Fibroblast of lung (primary cell): ENCODE results near the gene TESK2. TPM values are rescaled to one million over a fixed set of nuclear protein-coding genes. Genes with fewer than 3 reads are reported as not detected.

Source experiments
- DNase-seq, 2 donors: peaks; one replicate each; pipeline versions ENCODE4 v3.0.0 to v3.0.0-alpha.2; 2010; ENCODE audit warnings: low read depth in 2 of 2
- H2AFZ ChIP-seq: 2 replicates; pipeline ENCODE4 v1.5.1; 2012; ENCODE audit warnings: low read length, control low read depth, inconsistent platforms
- H3K27ac ChIP-seq: 2 replicates; pipeline ENCODE4 v1.5.1; 2011; ENCODE audit warnings: low read length, control low read depth; ENCODE audit not compliant: insufficient read depth
- H3K27me3 ChIP-seq: 2 replicates; pipeline ENCODE4 v1.5.1; 2011; ENCODE audit warnings: mild to moderate bottlenecking, low read length; ENCODE audit not compliant: control insufficient read depth, insufficient read depth
- H3K36me3 ChIP-seq: 2 replicates; pipeline ENCODE4 v1.5.1; 2011; ENCODE audit warnings: low read length; ENCODE audit not compliant: control insufficient read depth, insufficient read depth
- H3K4me1 ChIP-seq: 2 replicates; pipeline ENCODE4 v1.5.1; 2011; ENCODE audit warnings: low read length; ENCODE audit not compliant: control insufficient read depth, insufficient read depth; ENCODE audit errors: extremely low read depth
- H3K4me2 ChIP-seq: 2 replicates; pipeline ENCODE4 v1.5.1; 2011; ENCODE audit warnings: low read length, control low read depth; ENCODE audit not compliant: insufficient read depth; ENCODE audit errors: extremely low read depth
- H3K4me3 ChIP-seq, 4 experiments: fragments of 200-600 bp in 1 of 4; sonication (generic) in 1 of 4; replicated peaks in 1 of 4; 2 replicates each; pipeline ENCODE4 v1.5.1; 2011 to 2016; ENCODE audit warnings: low read length in 4 of 4, low read depth in 3 of 4, mild to moderate bottlenecking in 3 of 4, control low read depth in 2 of 4, inconsistent platforms in 1 of 4, mixed read lengths in 1 of 4; ENCODE audit not compliant: insufficient read depth in 1 of 4; ENCODE audit errors: control extremely low read depth in 1 of 4
- H3K79me2 ChIP-seq: 2 replicates; pipeline ENCODE4 v1.5.1; 2012; ENCODE audit warnings: mild to moderate bottlenecking, low read length, inconsistent platforms; ENCODE audit not compliant: control insufficient read depth, insufficient read depth
- H3K9ac ChIP-seq: 2 replicates; pipeline ENCODE4 v1.5.1; 2011; ENCODE audit warnings: mild to moderate bottlenecking, low read length, control low read depth; ENCODE audit not compliant: insufficient read depth
- H3K9me3 ChIP-seq: 2 replicates; pipeline ENCODE4 v1.5.1; 2012; ENCODE audit warnings: low read depth, low read length; ENCODE audit not compliant: control insufficient read depth, insufficient read depth
- H4K20me1 ChIP-seq: 2 replicates; pipeline ENCODE4 v1.5.1; 2011; ENCODE audit warnings: low read length; ENCODE audit not compliant: control insufficient read depth, insufficient read depth; ENCODE audit errors: extremely low read depth
- EZH2 ChIP-seq: IDR thresholded peaks from 2 replicates; pipeline ENCODE4 v1.5.1; 2012; ENCODE audit warnings: low read length, control low read depth, mild to moderate bottlenecking; ENCODE audit errors: missing control alignments
- polyA plus RNA-seq, 2 donors: library from polyadenylated mRNA; depleted of rRNA in 1 of 2; stranded (reverse) in 1 of 2; unstranded in 1 of 2; fragments of >200 nt; gene quantifications; 2 replicates each; pipeline ENCODE4 v1.2.1, GENCODE V29; 2011 to 2012; ENCODE audit warnings: missing spikeins in 1 of 2
- total RNA-seq: library from RNA; depleted of rRNA; stranded (reverse); fragments of >200 nt; gene quantifications from 2 replicates; pipeline ENCODE4 v1.2.1, GENCODE V29; 2014
- TF ChIP-seq, protein P1 (sequence below), 2 donors: IDR thresholded peaks in 1 of 2; conservative IDR thresholded peaks in 1 of 2; 1 replicate in 1 of 2; 2 replicates in 1 of 2; pipeline ENCODE4 v1.5.1; 2011 to 2012; ENCODE audit warnings: low read length in 2 of 2, control low read depth in 1 of 2, inconsistent platforms in 1 of 2, low read depth in 1 of 2, mild to moderate bottlenecking in 1 of 2

Gene TESK2
- total and polyA plus RNA-seq, 2 donors (not counting 1 experiment from before 2014, with no cell fraction given): 1.7 to 4.3 TPM

DNA sequence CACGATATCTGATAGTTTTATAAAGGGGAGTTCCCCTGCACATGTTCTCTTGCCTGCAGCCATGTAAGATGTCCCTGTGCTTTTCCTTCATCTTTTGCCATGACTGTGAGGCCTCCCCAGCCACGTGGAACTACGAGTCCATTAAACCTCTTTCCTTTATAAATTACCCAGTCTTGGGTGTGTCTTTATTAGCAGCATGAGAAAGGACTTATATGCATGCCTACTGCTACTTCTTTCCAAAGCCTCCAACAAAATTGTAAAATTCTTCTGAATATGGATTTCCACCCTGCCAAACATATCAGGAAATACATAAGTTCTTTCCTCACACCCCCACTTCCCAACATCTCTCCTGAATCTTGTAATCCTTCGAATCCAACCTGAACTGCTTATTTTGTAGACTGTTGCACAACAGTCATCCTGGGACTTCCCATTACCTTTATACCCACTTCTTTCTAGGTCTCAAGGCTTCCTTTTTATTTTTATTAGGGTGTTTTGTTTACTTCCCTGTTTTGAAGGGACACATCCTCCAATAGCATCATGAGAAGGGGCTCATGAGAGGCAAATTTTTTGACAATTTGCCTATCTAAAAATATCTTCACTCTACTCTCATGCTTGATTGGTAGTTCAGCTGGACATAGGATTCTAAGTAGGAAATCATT lies 83.2 kb downstream of the TESK2 start:
- H2AFZ ChIP-seq: no peak overlapping the region
- no peaks in the 10 kb centered on the region for H3K36me3 ChIP-seq
- H3K4me1 ChIP-seq: no peaks in the 10 kb centered on the region
- H3K4me3 ChIP-seq: no peak overlapping the region
- H3K27me3 ChIP-seq: no peaks in the 10 kb centered on the region
- H3K27ac ChIP-seq: no peak overlapping the region
- no peaks in the 10 kb centered on the region for H4K20me1 ChIP-seq
- H3K79me2 ChIP-seq: no peaks in the 10 kb centered on the region
- no peak overlapping the region for H3K4me2 ChIP-seq
- no peaks in the 10 kb centered on the region for H3K9me3 ChIP-seq
- H3K9ac ChIP-seq: no peak overlapping the region
- no peak for DNase-seq
- no peak for TF ChIP-seq EZH2

DNA sequence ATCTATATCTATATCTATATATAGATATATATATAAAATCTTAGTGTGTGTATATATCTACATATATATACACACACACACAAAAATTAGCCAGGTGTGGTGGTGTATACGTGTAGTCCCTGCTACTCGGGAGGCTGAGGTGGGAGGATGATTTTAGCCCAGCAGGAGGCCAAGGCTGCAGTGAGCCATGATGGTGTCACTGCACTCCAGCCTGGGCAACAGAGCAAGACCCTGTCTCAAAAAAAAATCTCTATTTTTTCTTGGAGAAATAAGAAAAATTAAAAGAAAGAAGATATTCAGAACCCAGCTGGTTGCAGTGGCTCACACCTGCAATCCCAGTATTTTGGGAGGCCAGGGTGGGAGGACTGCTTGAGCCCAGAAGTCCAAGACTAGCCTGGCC lies 85.3 kb downstream of the TESK2 start:
- no peak overlapping the region for H3K4me2 ChIP-seq

DNA sequence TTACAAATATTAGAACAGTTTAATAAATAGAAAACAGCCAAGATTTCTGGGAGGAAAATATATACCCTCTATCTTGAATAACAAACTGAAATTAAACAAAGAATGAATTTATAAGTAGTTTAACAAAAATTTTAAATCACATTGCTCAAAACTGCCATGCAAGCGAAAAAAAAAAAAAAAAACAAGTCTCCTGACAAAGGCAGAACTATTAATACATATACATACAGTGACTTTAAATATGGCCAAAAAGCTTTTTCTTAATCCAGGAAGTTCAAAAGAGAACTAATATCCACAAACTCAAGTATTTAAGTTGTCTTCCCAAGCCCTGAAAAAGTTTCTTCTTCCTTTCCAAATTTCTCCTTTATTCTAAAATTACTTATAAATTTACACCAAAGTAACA lies 87.2 kb downstream of the TESK2 start:
- no peaks in the 10 kb centered on the region for H3K79me2 ChIP-seq
- H3K4me3 ChIP-seq: no peak overlapping the region
- no peak for TF ChIP-seq EZH2
- TF ChIP-seq, protein P1, sequence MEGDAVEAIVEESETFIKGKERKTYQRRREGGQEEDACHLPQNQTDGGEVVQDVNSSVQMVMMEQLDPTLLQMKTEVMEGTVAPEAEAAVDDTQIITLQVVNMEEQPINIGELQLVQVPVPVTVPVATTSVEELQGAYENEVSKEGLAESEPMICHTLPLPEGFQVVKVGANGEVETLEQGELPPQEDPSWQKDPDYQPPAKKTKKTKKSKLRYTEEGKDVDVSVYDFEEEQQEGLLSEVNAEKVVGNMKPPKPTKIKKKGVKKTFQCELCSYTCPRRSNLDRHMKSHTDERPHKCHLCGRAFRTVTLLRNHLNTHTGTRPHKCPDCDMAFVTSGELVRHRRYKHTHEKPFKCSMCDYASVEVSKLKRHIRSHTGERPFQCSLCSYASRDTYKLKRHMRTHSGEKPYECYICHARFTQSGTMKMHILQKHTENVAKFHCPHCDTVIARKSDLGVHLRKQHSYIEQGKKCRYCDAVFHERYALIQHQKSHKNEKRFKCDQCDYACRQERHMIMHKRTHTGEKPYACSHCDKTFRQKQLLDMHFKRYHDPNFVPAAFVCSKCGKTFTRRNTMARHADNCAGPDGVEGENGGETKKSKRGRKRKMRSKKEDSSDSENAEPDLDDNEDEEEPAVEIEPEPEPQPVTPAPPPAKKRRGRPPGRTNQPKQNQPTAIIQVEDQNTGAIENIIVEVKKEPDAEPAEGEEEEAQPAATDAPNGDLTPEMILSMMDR (conservative IDR thresholded peaks at IDR 0.05 in 1 of 2, IDR thresholded peaks at IDR 0.05 in 1 of 2; ENCODE audit: low read depth in 1 of 2, low read length in 2 of 2): no peak
- DNase-seq: no peak
- no peaks in the 10 kb centered on the region for H3K9me3 ChIP-seq
- H4K20me1 ChIP-seq: no peaks in the 10 kb centered on the region
- no peak overlapping the region for H2AFZ ChIP-seq
- H3K9ac ChIP-seq: no peak overlapping the region
- H3K27me3 ChIP-seq: no peaks in the 10 kb centered on the region
- no peak overlapping the region for H3K4me2 ChIP-seq
- no peak overlapping the region for H3K27ac ChIP-seq
- no peaks in the 10 kb centered on the region for H3K4me1 ChIP-seq
- no peaks in the 10 kb centered on the region for H3K36me3 ChIP-seq

More for the DNA sequence above, 85.3 kb downstream of the TESK2 start:
- no peaks in the 10 kb centered on the region for H3K9me3 ChIP-seq
- TF ChIP-seq EZH2: no peak
- TF ChIP-seq, protein P1 (conservative IDR thresholded peaks at IDR 0.05 in 1 of 2, IDR thresholded peaks at IDR 0.05 in 1 of 2; ENCODE audit: low read depth in 1 of 2, low read length in 2 of 2): no peak
- DNase-seq: no peak
- H3K4me3 ChIP-seq: no peak overlapping the region
- H2AFZ ChIP-seq: no peak overlapping the region
- no peaks in the 10 kb centered on the region for H3K27me3 ChIP-seq
- no peak overlapping the region for H3K9ac ChIP-seq
- no peak overlapping the region for H3K27ac ChIP-seq
- H3K36me3 ChIP-seq: no peaks in the 10 kb centered on the region
- H3K79me2 ChIP-seq: no peaks in the 10 kb centered on the region
- no peaks in the 10 kb centered on the region for H4K20me1 ChIP-seq
- no peaks in the 10 kb centered on the region for H3K4me1 ChIP-seq
